Activated CD4-positive, CD25-positive, alpha-beta regulatory T cell treated with anti-CD3 and anti-CD28 coated beads, Interleukin-2, amount 50 U/mL, for 16 hours (primary cell): ENCODE measurements around the gene CDK15.
A peak's percentile ranks its signal among the peaks of the same experiment; 100 is the strongest.
"Not testable (repeated sequence)": the region's sequence is repeated elsewhere in the genome, so short reads cannot be mapped to it uniquely, and the experiment has no call there.

Experiments used
- DNase-seq: peaks from one replicate; pipeline ENCODE4 v3.0.0-alpha.2; 2020; ENCODE audit warnings: low read depth, low spot score

CDK15 gene

DNA sequence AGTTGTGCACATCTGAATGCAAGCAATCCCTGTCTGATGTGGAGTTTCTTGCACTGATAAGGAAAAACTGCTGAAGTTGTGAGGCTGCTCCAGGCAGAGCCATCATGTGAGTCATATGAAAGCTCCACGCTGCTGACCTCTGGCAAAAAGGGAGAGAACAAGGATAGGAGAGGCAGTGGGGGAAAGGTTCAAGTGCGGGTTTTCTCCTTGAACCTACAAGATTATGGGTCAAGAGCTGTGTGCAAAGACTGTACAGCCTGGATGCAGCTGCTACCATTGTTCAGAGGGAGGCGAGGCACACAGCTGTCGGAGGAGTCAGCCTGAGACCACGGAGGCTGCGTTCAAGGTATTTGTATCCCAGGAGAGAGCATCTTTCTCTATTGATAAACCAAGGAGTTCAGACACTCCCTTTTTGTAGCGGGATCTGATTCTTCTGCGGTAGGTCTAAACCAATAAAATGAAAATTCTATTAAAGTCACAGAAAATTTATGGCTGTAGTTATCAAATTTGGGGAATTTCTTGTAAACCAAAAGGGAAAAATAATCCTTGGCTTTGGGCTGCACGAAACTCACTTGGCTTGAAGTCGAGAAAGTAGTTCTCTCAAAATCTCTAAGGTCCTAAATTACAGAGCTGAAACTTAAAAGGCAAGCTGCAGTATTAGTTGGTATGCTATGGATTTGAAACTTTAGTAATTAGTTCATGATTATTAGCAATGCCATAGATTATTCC is at the start of gene CDK15:
Gene CDK15 (plus strand): TSS at position 96 of the 729 bp plus-strand sequence. CDS start 128 bp downstream, at position 224.
- no peak for DNase-seq

DNA sequence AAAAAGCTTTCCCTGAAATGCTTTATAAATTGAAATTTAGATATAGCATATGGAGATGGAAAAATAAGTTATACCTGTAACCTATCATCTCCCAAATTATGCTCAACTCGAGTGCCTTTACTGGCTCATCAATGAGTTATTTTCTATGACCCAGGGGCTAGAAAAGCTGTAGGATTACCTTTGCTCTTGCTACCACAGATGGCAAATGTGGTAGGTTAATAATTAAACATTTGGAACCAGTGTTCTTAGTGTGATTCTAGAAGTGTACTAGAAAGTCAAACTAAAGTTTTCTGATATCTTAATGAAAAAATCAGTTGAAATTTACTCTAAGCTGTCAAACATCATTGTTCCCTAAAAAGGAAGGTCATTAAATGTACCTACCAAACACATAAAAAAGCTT is 48.1 kb upstream of the CDK15 start:
- no peak for DNase-seq

DNA sequence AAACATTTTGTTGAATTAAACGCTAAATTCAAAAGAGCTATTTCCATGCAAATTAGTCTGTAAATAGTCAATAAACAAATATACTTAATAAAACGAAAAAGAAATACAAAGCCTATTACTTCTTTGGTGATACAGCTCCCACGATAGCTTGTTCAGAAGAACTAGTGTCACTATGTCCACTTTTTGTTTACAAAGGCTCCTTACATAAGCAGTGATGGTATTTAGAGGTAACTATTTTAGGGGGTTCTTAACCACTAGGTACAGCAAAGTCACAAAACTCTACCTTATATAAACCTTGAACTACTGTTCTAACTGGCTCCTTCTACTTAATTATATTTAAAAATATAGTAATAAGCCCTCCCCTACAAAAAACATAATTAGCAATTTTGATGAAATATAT is 47.5 kb upstream of the CDK15 start:
- DNase-seq, result no peak

DNA sequence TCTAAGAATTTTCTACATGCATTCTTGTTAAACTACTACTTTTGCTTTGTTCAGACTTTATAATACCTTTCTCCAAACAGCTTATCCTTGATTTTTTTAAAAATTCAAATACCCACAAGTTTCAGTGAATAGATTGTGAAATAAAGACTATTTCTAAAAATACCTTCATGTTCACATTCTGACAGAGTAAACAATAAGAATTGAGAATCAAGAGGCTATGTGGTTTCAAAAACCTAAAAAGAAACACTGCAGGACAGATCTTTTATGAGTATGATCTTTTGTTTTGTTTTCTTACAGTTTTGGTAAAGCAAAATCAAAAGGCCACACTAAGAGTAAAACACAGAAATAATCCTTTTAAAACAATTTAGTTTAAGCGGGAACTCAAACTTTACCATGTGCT is 46.8 kb upstream of the CDK15 start:
- DNase-seq, result no peak

DNA sequence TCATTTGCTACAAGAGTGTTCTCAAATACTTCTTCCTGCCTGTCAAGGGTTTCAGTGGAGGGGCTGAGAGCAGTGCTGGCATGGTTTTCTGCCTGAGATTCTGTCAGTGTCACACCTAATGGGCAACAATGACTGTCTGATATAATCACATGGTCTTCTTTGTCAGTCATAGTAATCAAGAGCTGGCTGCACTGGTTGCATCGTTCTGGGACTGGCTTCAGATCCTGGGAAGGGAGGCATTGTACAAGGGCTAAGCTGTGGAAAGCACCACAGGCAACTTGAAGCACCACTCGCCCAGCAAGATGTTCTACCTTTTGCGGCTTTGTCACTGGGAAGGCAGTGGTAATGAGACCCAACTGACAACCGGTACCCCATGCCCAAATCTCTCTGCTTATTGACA is 45.2 kb upstream of the CDK15 start:
- DNase-seq, result no peak

DNA sequence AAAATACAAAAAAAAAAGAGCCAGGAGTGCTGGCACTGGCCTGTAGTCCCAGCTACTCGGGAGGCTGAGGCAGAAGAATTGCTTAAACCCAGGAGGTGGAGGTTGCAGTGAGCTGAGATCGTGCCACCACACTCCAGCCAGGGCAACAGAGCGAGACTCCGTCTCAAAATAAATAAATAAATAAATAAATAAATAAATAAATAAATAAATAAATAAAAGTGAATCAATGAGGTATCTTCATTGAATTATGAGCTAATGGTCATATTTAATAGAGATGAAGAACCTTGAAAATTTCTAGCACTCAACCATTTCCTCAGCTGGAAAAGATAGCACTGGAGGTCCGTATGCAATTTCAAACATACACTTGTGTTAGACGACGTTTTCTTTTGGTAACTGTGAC is 41.9 kb upstream of the CDK15 start:
- DNase-seq, result not testable (repeated sequence)

DNA sequence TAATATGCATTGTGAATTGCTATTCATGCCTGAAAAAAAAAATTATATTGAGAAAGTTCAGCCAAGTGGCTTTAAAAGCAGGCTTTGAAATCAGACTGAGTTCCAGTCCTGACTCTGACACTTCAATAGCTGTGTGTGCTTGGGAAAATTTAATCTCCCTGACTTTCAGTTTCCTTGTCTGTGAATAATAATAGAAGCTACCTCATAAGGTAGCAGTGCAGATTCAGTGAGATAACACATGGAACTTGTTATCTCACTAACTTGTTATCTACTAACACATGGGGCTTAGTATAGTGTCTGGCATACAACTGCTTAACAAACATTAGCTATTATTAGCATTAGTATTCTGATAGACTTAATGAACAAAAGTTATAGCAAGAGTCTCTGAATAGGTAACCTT is 40.5 kb upstream of the CDK15 start:
- no peak for DNase-seq

DNA sequence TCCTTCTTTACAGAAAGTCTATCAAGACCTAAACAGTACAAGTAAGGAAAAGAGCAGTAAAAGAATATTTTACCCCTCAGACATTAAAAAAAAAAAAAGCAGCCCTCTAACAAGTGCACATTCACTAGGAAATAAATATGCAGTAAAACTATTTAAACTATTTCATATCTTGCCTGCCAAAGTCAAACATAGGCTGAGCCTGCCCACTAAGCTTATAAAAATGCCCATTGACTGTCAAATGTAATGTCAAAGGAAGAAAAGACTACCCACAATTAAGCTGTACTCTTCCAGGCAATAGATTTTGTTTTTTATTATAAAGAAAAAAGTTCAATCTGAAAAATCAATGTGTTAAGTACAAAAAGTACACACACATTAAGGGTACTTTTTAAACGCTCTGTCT is 37.4 kb upstream of the CDK15 start:
- DNase-seq, result no peak

DNA sequence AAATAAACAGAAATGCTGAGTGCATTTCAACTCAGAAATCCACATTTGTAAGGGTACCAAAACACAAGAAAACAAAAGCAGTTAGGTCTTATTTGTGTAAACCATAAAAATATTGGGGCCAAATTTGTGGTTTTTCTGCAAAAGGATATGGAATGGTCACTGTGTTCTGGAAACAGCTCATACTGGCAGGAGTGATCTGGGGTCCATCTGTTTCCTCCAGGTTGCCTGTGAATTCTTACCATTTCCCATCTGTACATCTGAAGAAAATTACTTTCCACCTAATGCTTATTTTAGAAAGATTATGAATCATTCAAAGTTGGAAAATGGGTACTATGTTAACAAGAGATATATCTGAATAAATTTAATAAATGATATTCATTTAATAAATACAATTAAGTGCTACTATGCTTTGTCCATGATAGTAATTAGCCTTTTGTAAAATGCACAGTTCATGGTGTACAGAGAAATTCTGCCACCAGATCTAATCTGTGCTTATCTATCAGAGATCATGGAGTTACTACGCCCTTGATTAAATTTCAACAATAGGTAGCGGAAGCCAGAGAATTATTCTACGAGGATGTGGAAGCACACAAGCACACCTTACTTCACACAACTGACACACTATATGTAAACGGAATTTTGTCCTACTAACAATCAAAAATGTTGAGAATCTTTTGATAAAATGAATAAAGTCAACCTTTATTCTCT is 36.5 kb upstream of the CDK15 start:
- DNase-seq, result no peak

DNA sequence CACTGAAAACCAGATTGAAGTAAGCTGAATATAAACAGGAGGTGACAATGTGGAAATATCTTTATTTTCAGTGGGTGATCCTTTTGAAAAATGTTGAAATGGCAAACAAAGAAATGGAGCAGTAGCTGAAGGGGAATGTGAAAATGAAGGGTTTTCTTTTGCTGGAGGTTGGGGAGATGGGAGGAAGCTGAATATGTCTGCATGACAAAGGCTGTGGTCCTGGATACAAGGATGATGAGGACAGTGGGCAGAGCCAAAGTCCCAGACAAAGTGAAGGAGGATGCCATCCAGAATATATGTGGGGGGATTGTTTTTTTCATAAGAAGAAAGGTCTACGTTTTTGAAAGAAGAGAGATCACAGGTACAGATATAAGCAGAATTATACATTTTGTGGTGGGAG is 32.3 kb upstream of the CDK15 start:
- no peak for DNase-seq

DNA sequence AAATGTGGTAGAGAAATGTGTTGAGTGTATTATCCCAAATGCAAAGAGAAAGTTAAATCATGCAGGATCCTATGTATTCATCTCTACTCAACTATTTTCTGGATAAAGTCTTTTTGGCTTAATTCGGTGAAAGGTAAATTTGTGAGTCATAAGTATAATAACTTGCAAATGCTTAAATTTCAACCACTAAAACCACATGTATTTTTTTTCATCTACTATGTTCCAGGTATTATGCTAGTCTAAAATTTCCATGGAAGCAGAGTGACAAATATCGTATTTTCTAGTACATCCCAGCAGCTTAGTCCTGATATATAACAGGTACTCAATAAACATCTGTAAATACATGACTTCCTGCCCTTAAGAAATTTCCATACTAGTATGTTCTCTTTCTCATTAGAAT is 31.8 kb upstream of the CDK15 start:
- no peak for DNase-seq

DNA sequence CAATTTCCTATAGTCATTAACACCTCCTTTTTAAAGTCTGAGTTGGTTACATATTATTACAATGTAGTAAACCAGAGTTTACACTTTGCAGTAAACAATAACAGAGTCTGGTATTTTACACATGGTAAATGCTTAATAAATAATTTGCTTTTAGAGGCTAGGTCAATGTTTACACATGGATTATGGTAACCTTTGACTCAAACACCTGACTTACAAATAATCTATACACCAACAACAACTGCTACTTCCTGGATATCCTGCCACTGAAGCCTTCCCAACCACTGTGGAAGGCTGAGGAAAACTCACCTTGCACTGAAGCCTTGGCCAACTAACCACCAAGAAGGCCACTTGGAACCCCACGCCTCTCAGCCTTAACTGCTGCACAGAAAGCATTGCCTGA is 31.0 kb upstream of the CDK15 start:
- DNase-seq, result no peak

DNA sequence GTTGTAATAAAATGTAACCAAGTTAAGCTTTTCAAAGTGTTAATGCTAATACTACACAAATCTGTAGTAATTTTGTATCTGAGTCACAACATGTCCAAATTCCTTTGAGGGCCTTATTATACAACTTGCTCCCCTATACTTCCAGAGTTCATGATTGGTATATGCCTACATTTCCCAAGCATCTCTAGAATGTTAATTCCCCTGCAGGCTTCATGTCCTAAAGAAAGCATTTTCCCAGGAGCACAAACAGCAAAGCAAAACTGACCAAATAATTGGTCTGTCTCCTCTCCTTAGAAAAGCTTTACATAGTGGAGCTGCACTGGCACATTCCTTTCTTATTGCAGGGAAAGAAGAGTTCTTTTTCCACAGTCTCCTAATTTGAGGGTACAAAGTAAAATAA is 29.3 kb upstream of the CDK15 start:
- DNase-seq, result no peak

DNA sequence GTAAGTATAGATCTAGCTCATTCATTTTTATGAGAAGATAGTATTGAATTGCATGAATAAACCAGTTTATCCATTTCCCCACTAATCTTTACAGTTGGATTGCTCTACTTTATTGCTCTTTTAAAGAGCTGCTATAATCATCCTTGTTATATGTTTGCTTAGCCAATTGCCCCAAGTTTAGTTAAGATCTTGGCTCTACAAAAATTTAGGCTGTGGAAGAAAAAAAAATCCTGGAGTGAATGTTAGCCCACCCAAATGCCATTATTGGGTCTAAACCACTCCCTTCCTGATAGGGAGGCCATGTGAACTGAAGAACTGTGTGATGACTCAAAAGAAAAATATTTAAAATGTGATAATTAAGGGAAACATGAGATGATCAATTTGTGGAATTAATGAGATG is 28.5 kb upstream of the CDK15 start:
- no peak for DNase-seq

DNA sequence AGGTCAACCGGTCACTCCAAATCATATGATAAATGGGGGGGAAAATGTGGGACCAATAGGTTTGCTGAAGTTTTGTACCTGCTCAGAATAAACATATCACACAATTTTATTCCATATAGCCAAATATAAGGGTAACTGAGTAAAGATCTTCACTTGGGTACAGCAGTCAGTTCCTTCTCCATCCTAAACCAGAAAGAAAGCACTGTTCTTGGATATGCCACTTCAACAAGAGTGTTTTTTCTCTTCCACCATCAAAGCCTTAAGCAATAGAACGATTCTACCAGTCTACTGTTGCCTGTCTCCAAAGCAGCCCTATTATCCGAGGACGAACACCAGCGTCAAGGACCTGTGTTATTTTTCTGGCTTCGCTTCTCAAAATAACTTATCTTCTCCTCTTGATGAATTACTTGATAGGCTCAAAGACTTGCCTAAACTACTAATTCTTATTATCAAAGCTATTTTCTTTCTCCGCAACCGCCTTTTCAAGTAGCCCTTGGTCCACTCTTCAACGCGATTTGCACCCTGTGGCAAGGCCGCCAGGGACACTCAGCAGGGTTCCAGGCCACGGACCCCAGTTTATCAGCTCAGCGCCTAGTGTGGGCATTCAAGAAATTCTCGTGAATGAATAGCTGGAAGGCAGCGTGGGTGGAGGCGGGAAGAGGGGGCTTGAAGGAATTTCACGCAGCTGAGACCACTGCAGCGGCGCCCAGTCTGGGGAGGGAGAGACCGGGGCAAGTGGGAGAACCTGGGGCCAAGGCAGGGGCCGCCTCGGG is 26.2 kb upstream of the CDK15 start:
- no peak for DNase-seq

DNA sequence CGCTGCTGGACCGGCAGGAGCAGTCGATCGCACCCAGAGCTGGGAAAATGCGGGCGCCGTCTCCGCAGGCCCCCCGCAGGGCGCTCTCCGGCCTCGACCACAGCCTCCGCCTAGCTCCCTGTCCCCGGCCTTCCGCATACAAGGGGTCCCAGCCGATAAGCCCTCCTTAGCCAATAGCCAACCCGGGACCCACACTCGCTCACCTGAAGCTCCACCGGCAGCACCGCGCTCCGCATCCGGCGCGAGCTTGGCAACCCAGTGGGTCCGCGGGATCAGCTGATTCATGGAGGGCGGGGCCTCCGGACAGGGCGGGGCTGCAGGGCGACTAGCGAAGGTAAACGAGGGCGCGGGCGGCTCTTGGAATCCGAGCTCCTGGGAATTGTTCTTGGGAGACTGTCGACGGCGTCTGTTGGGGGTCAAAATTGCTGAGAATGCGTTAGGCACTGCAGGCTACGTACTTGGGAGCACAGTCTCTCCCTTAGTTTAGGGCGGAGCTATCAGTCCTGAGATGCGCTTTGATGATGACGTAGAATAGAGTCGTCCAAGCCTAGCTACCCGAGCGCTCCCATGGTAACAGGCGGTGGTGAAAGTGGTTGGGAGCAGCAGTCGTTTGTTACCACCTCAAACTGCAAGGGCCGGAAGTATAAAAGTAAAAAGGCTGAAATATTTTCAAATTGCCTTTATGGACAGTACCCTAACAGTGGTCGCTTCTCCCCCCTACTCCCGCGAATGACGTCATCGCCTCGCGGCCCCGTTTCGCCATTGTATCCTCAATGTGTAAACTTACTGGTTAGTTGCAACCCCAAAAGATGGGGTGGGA is 25.5 kb upstream of the CDK15 start, which contains the start of gene ALS2:
Gene ALS2 (minus strand): TSS at position 260 of the 820 bp plus-strand sequence. CDS start 12,048 bp downstream, outside the sequence.
- peak; percentile 89 for DNase-seq

DNA sequence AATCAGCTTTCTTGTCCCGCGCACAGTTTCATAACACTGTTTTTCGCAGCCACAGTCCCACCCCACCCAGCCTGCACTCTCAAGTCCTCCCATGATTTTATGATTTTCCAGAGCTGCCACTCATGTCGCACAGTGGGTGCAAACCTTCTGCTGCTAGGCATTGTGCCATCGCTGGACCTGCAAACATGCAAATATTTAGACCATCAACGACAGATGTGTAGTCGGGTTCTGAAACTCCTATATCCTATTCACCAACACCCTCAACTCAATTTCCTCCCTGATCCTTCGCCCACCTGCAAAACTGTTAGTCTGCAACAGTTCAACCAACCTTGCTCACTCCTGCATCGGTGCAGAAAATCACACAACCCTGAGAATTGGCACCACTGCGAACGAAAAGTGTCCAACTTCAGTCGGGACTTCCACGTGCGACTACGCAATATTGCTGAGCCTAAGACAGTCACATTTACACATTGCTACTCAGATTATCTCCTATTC is 24.7 kb upstream of the CDK15 start:
- DNase-seq, result no peak

DNA sequence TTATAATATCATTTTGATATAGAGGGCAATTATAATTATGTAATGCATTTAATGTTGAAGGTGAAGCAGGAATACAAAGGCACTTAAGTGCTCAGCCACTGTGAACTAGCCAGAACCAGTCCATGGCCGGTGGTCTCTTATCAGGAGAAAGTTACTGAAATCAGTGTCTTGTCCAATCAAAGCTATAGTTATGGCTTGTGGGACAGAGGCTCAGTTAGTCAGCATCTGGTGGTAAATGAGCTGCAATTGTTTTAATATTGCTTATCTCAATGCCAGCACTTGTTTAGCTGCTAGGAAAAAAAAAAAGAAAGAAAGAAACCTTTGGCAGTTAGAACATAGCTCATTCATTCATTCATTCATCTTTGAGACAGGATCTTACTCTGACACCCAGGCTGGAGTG is 21.8 kb upstream of the CDK15 start:
- no peak for DNase-seq

DNA sequence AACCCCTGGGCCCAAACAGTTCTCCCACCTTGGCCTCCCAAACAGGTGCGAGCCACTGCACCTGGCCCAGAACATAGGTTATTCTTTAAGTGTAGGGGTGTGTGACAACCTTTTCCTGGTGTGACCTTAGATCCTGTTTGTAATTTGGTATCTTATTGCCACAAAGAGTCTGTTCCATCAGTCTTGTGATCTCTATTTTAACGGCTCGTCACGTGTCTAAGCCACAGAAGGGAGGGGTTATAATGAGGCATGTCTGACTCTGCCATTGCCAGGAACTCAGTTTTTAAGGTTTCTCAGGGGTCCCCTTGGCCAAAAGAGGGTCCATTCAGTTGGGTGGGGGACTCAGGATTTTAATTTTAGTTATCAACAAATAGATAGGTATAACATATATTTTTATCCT is 21.2 kb upstream of the CDK15 start:
- no peak for DNase-seq

DNA sequence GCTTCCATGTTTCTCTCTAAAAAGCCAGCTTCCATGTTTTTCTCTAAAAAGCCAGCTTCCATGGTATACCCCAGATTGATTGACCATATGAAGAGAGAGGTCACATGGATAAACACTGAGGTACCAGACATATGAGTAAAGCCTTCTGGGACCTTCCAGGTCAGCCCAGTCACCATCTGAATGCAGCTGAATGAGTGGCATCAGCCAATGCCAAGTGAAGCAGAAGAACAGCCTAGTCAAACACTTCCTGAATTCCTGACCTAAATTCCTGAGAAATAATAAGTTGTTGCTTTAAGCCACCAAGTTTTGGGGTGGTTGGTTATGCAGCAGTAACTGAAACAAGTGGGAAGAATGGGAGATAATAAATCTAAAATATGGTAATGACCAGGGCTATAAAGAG is 19.9 kb upstream of the CDK15 start:
- no peak for DNase-seq

DNA sequence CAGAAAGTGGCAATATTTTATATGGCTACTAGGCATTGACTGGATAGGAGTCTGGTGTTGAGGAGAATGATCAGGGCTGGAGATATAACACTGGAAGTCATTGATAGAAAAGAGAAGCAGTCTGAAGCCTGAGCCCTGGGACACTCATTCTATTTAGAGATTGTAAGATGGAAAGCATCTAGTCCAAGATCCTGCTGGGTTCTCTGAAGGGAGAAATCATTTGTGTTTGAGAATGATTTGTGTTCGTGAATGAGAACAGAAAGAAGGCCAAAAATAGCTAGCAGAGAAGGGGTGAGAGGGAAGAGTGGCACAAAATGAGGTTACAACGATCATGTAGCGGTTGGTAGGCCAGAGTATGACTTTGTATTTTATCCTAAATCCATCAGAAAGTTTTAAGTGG is 18.0 kb upstream of the CDK15 start:
- no peak for DNase-seq

DNA sequence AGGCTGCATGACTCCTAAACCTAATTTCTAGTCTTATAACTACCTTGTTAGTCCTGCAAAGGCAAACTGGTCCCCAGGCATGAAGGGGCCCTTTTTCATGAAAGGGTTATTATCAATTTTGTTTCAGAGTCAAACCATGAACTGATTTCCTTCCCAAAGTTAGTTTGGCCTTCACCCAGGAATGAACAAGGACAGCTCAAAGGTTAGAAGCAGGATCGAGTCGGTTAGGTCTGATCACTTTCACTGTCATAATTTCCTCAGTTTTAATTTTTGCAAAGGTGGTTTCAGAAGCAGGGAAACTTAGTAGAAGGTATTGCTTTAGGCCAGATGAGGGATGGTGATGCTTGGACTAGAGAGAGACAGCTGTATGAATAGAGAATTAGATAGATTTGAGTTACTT is 16.9 kb upstream of the CDK15 start:
- DNase-seq, result no peak
